GM12878 (cell line): ENCODE measurements around the gene HHLA2.

Source experiments
- BHLHE40 ChIP-seq, 2 experiments: fragments of 450-650 bp in 1 of 2; IDR thresholded peaks; 2 replicates each; pipeline ENCODE4 v1.6.1; 2011 to 2017; ENCODE audit warnings: low read depth in 2 of 2, borderline replicate concordance in 1 of 2, improper control_type of control experiment in 1 of 2, low read length in 1 of 2, mild to moderate bottlenecking in 1 of 2
- BRCA1 ChIP-seq: IDR thresholded peaks from 2 replicates; pipeline ENCODE4 v1.6.1; 2011; ENCODE audit warnings: low read depth, low read length, improper control_type of control experiment
- CBX5 ChIP-seq: sonication (generic); IDR thresholded peaks from 2 replicates; pipeline ENCODE4 v1.6.1; 2016; ENCODE audit warnings: low read depth, moderate library complexity, mild to moderate bottlenecking, inconsistent platforms
- EP300 ChIP-seq, 2 experiments: fragments of 150-350 bp in 1 of 2; IDR thresholded peaks; 2 replicates each; pipeline ENCODE4 v1.6.1; 2011 to 2012; ENCODE audit warnings: low read depth in 2 of 2, low read length in 2 of 2, borderline replicate concordance in 1 of 2, improper control_type of control experiment in 1 of 2, inconsistent platforms in 1 of 2; ENCODE audit not compliant: control insufficient read depth in 1 of 2
- ESRRA ChIP-seq: IDR thresholded peaks from 2 replicates; pipeline ENCODE4 v1.6.1; 2012; ENCODE audit warnings: mild to moderate bottlenecking, low read length, improper control_type of control experiment
- RCOR1 ChIP-seq: conservative IDR thresholded peaks from 2 replicates; pipeline ENCODE4 v1.6.1; 2012; ENCODE audit warnings: low read depth, low read length, improper control_type of control experiment
- SUZ12 ChIP-seq: fragments of 200-600 bp; sonication (generic); IDR thresholded peaks from one replicate; pipeline ENCODE4 v1.6.1; 2018; ENCODE audit warnings: antibody characterized with exemption, mild to moderate bottlenecking; ENCODE audit not compliant: unreplicated experiment
- TF ChIP-seq, protein P1 (sequence below): fragments of 450-650 bp; formaldehyde crosslinking; IDR thresholded peaks from 2 replicates; pipeline ENCODE4 v1.4.0; 2020; ENCODE audit warnings: mild to moderate bottlenecking, moderate library complexity
- TF ChIP-seq, protein P2 (sequence below): IDR thresholded peaks from 2 replicates; pipeline ENCODE4 v1.6.1; 2011; ENCODE audit warnings: low read depth, mild to moderate bottlenecking, low read length, moderate library complexity, borderline replicate concordance; ENCODE audit errors: extremely low read depth
- TF ChIP-seq, protein P3 (sequence below), 3 experiments: IDR thresholded peaks in 2 of 3; conservative IDR thresholded peaks in 1 of 3; 2 replicates each; pipeline ENCODE4 v1.5.1; 2011; ENCODE audit warnings: low read depth in 3 of 3, low read length in 3 of 3, mild to moderate bottlenecking in 3 of 3, control low read depth in 2 of 3, moderate library complexity in 2 of 3, inconsistent platforms in 1 of 3, mixed read lengths in 1 of 3; ENCODE audit not compliant: control insufficient read depth in 2 of 3, insufficient read depth in 1 of 3; ENCODE audit errors: extremely low read depth in 1 of 3
- TF ChIP-seq, protein P4 (sequence below): IDR thresholded peaks from 2 replicates; pipeline ENCODE4 v1.6.1; 2012; ENCODE audit warnings: mild to moderate bottlenecking, low read depth, low read length

DNA sequence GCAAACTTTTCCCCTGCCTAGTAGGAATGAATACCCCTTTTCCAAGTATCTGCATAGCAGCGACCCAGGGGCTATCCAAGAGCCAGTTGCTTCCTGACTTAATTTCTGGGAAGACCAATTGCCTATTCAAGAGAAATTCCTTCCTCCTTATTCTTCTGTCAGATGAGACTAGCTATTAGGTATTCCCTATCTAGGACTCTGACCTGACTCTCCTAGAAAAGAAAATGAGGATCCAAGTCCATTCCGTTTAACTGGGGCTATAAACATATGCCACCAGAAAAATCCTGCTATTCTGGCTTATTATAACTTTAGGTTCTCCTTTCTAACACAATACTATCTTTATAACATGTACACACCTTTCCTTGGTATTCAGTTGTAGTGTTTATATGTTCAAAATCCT is 1.7 kb downstream of the HHLA2 start:
- TF ChIP-seq BRCA1, result no peak
- TF ChIP-seq, protein P1, sequence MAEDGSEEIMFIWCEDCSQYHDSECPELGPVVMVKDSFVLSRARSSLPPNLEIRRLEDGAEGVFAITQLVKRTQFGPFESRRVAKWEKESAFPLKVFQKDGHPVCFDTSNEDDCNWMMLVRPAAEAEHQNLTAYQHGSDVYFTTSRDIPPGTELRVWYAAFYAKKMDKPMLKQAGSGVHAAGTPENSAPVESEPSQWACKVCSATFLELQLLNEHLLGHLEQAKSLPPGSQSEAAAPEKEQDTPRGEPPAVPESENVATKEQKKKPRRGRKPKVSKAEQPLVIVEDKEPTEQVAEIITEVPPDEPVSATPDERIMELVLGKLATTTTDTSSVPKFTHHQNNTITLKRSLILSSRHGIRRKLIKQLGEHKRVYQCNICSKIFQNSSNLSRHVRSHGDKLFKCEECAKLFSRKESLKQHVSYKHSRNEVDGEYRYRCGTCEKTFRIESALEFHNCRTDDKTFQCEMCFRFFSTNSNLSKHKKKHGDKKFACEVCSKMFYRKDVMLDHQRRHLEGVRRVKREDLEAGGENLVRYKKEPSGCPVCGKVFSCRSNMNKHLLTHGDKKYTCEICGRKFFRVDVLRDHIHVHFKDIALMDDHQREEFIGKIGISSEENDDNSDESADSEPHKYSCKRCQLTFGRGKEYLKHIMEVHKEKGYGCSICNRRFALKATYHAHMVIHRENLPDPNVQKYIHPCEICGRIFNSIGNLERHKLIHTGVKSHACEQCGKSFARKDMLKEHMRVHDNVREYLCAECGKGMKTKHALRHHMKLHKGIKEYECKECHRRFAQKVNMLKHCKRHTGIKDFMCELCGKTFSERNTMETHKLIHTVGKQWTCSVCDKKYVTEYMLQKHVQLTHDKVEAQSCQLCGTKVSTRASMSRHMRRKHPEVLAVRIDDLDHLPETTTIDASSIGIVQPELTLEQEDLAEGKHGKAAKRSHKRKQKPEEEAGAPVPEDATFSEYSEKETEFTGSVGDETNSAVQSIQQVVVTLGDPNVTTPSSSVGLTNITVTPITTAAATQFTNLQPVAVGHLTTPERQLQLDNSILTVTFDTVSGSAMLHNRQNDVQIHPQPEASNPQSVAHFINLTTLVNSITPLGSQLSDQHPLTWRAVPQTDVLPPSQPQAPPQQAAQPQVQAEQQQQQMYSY, result no peak
- TF ChIP-seq, protein P2, sequence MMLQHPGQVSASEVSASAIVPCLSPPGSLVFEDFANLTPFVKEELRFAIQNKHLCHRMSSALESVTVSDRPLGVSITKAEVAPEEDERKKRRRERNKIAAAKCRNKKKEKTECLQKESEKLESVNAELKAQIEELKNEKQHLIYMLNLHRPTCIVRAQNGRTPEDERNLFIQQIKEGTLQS, result no peak
- TF ChIP-seq, protein P3, sequence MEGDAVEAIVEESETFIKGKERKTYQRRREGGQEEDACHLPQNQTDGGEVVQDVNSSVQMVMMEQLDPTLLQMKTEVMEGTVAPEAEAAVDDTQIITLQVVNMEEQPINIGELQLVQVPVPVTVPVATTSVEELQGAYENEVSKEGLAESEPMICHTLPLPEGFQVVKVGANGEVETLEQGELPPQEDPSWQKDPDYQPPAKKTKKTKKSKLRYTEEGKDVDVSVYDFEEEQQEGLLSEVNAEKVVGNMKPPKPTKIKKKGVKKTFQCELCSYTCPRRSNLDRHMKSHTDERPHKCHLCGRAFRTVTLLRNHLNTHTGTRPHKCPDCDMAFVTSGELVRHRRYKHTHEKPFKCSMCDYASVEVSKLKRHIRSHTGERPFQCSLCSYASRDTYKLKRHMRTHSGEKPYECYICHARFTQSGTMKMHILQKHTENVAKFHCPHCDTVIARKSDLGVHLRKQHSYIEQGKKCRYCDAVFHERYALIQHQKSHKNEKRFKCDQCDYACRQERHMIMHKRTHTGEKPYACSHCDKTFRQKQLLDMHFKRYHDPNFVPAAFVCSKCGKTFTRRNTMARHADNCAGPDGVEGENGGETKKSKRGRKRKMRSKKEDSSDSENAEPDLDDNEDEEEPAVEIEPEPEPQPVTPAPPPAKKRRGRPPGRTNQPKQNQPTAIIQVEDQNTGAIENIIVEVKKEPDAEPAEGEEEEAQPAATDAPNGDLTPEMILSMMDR (IDR thresholded peaks at IDR 0.05 in 2 of 3, conservative IDR thresholded peaks at IDR 0.05 in 1 of 3; ENCODE audit: control insufficient read depth in 2 of 3, extremely low read depth in 1 of 3, insufficient read depth in 1 of 3, low read depth in 3 of 3, low read length in 3 of 3), result no peak
- TF ChIP-seq EP300 (IDR thresholded peaks at IDR 0.05; ENCODE audit: borderline replicate concordance in 1 of 2, control insufficient read depth in 1 of 2, low read depth in 2 of 2, low read length in 2 of 2), result no peak
- no peak for TF ChIP-seq CBX5
- no peak for TF ChIP-seq RCOR1
- TF ChIP-seq, protein P4, sequence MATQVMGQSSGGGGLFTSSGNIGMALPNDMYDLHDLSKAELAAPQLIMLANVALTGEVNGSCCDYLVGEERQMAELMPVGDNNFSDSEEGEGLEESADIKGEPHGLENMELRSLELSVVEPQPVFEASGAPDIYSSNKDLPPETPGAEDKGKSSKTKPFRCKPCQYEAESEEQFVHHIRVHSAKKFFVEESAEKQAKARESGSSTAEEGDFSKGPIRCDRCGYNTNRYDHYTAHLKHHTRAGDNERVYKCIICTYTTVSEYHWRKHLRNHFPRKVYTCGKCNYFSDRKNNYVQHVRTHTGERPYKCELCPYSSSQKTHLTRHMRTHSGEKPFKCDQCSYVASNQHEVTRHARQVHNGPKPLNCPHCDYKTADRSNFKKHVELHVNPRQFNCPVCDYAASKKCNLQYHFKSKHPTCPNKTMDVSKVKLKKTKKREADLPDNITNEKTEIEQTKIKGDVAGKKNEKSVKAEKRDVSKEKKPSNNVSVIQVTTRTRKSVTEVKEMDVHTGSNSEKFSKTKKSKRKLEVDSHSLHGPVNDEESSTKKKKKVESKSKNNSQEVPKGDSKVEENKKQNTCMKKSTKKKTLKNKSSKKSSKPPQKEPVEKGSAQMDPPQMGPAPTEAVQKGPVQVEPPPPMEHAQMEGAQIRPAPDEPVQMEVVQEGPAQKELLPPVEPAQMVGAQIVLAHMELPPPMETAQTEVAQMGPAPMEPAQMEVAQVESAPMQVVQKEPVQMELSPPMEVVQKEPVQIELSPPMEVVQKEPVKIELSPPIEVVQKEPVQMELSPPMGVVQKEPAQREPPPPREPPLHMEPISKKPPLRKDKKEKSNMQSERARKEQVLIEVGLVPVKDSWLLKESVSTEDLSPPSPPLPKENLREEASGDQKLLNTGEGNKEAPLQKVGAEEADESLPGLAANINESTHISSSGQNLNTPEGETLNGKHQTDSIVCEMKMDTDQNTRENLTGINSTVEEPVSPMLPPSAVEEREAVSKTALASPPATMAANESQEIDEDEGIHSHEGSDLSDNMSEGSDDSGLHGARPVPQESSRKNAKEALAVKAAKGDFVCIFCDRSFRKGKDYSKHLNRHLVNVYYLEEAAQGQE, result no peak
- no peak for TF ChIP-seq SUZ12
- no peak for TF ChIP-seq ESRRA
- no peak for TF ChIP-seq BHLHE40 (IDR thresholded peaks at IDR 0.05; ENCODE audit: borderline replicate concordance in 1 of 2, low read depth in 2 of 2, low read length in 1 of 2)
